ENCODE results near the gene PDZRN4.
"Not testable (repeated sequence)": the region's sequence is repeated elsewhere in the genome, so short reads cannot be mapped to it uniquely, and the experiment has no call there.

The PDZRN4 gene

DNA sequence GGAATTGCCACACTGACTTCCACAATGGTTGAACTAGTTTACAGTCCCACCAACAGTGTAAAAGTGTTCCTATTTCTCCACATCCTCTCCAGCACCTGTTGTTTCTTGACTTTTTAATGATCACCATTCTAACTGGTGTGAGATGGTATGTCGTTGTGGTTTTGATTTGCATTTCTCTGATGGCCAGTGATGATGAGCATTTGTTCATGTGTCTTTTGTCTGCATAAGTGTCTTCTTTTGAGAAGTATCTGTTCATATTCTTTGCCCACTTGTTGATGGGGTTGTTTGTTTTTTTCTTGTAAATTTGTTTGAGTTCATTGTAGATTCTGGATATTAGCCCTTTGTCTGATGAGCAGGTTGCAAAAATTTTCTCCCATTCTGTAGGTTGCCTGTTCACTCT is 8.6 kb upstream of the PDZRN4 start:
- H2AK5ac ChIP-seq (ENCODE audit: low read length); H4K8ac ChIP-seq (ENCODE audit: low read depth, low read length); H3K27ac ChIP-seq (ENCODE audit: low read depth, low read length); DNase-seq; H3K14ac ChIP-seq (ENCODE audit: low read length); H2AFZ ChIP-seq (ENCODE audit: insufficient read depth, low read length, poor library complexity); H4K12ac ChIP-seq (ENCODE audit: low read depth, low read length); H2BK5ac ChIP-seq (ENCODE audit: low read depth, low read length, poor library complexity); H3K79me1 ChIP-seq (ENCODE audit: low read length); H3K27me3 ChIP-seq (ENCODE audit: insufficient read depth, low read length); H3K79me2 ChIP-seq (ENCODE audit: control insufficient read depth, insufficient read depth, low read length, poor library complexity); H2BK12ac ChIP-seq (ENCODE audit: low read length); H4K91ac ChIP-seq (ENCODE audit: low read depth, low read length); H3K4me3 ChIP-seq (ENCODE audit: low read depth, low read length); H3K4me1 ChIP-seq (ENCODE audit: control insufficient read depth in 1 of 2, insufficient read depth in 2 of 2, low read length in 2 of 2); H3K23ac ChIP-seq (ENCODE audit: low read length); H3K9me3 ChIP-seq (ENCODE audit: insufficient read depth, low read depth, low read length); H3K4ac ChIP-seq (ENCODE audit: low read depth, low read length); H3K4me2 ChIP-seq (ENCODE audit: low read length); H3K9ac ChIP-seq (ENCODE audit: low read length); H3K18ac ChIP-seq (ENCODE audit: low read length); H3K36me3 ChIP-seq (ENCODE audit: control insufficient read depth in 1 of 2, insufficient read depth in 2 of 2, low read length in 2 of 2); H2BK120ac ChIP-seq (ENCODE audit: insufficient read depth, low read length, poor library complexity): not testable (repeated sequence)
- WGBS (ENCODE audit: extremely low coverage, insufficient coverage, insufficient read length), result no CpG with 5 or more reads among the region's 1 CpG

DNA sequence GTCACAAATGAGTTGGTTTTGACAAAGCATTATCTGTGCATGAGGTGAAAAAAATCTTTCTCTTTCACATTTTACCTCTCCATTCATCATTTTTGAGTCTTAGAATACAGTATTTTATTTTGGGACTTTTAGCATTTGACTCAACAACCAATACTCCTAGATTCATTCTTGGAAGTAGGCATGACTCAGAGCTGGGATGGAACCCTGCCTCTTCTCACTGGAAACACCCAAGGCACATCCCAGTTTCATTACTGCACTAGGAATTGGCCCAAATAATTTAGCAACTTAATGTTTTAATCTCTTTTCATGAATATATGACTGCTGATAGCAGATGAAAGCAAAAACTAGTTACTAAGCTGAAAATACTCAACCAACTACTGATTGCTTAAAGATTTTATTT is 3.3 kb upstream of the PDZRN4 start:
- no peak for DNase-seq
- H2BK12ac ChIP-seq (ENCODE audit: low read length), result no peak overlapping the region
- no peak overlapping the region for H3K27ac ChIP-seq (ENCODE audit: low read depth, low read length)
- no peaks in the 10 kb centered on the region for H3K79me2 ChIP-seq (ENCODE audit: control insufficient read depth, insufficient read depth, low read length, poor library complexity)
- H2AFZ ChIP-seq (ENCODE audit: insufficient read depth, low read length, poor library complexity), result no peak overlapping the region
- no peak overlapping the region for H2BK5ac ChIP-seq (ENCODE audit: low read depth, low read length, poor library complexity)
- no peaks in the 10 kb centered on the region for H3K36me3 ChIP-seq (ENCODE audit: control insufficient read depth in 1 of 2, insufficient read depth in 2 of 2, low read length in 2 of 2)
- H3K23ac ChIP-seq (ENCODE audit: low read length), result no peak overlapping the region
- no peak overlapping the region for H2BK120ac ChIP-seq (ENCODE audit: insufficient read depth, low read length, poor library complexity)
- H3K4ac ChIP-seq (ENCODE audit: low read depth, low read length), result no peak overlapping the region
- no peak overlapping the region for H4K12ac ChIP-seq (ENCODE audit: low read depth, low read length)
- no peak overlapping the region for H4K8ac ChIP-seq (ENCODE audit: low read depth, low read length)
- H4K91ac ChIP-seq (ENCODE audit: low read depth, low read length), result no peak overlapping the region
- H3K9ac ChIP-seq (ENCODE audit: low read length), result no peak overlapping the region
- H3K79me1 ChIP-seq (ENCODE audit: low read length), result no peaks in the 10 kb centered on the region
- H3K4me1 ChIP-seq (ENCODE audit: control insufficient read depth in 1 of 2, insufficient read depth in 2 of 2, low read length in 2 of 2), result peaks cover 6 to 13% of the 10 kb centered on the region in 2 experiments
- no peak overlapping the region for H3K4me3 ChIP-seq (ENCODE audit: low read depth, low read length)
- H3K9me3 ChIP-seq (ENCODE audit: insufficient read depth, low read depth, low read length), result peaks cover 2% of the 10 kb centered on the region
- H2AK5ac ChIP-seq (ENCODE audit: low read length), result no peak overlapping the region
- H3K14ac ChIP-seq (ENCODE audit: low read length), result no peak overlapping the region
- H3K18ac ChIP-seq (ENCODE audit: low read length), result no peak overlapping the region
- peaks cover 26% of the 10 kb centered on the region for H3K27me3 ChIP-seq (ENCODE audit: insufficient read depth, low read length)
- no peak overlapping the region for H3K4me2 ChIP-seq (ENCODE audit: low read length)

DNA sequence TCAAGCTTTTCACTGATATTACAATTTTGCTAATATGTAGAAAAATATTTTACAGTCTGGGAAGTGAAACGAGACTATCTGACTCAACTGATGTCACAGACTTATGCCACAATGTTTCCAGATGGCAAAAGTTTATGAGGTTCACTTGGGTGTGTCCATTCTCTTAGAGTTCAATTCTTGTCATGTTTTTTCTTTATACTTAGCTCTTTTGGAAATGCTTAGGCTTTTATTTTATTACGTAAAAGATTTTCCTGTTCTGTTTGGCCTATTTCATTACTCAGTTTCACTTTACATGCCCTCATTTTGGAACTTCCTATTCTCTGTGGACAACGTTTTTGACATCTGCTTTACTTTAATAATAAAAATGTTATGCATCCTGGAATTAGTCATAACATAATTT is 2.1 kb upstream of the PDZRN4 start:
- H3K23ac ChIP-seq (ENCODE audit: low read length), result no peak overlapping the region
- H3K27me3 ChIP-seq (ENCODE audit: insufficient read depth, low read length), result peaks cover 31% of the 10 kb centered on the region
- H3K18ac ChIP-seq (ENCODE audit: low read length), result no peak overlapping the region
- H3K79me2 ChIP-seq (ENCODE audit: control insufficient read depth, insufficient read depth, low read length, poor library complexity), result no peaks in the 10 kb centered on the region
- H3K14ac ChIP-seq (ENCODE audit: low read length), result no peak overlapping the region
- H4K12ac ChIP-seq (ENCODE audit: low read depth, low read length), result no peak overlapping the region
- WGBS (ENCODE audit: extremely low coverage, insufficient coverage, insufficient read length), result no CpG with 5 or more reads among the region's 3 CpGs
- H3K4ac ChIP-seq (ENCODE audit: low read depth, low read length), result no peak overlapping the region
- H2BK12ac ChIP-seq (ENCODE audit: low read length), result no peak overlapping the region
- H3K9me3 ChIP-seq (ENCODE audit: insufficient read depth, low read depth, low read length), result peaks cover 2% of the 10 kb centered on the region
- peak in 1 of 2 donors; percentile 2 for DNase-seq
- peaks cover 6 to 14% of the 10 kb centered on the region in 2 experiments for H3K4me1 ChIP-seq (ENCODE audit: control insufficient read depth in 1 of 2, insufficient read depth in 2 of 2, low read length in 2 of 2)
- no peaks in the 10 kb centered on the region for H3K36me3 ChIP-seq (ENCODE audit: control insufficient read depth in 1 of 2, insufficient read depth in 2 of 2, low read length in 2 of 2)
- no peak overlapping the region for H3K9ac ChIP-seq (ENCODE audit: low read length)
- H3K4me2 ChIP-seq (ENCODE audit: low read length), result no peak overlapping the region
- no peak overlapping the region for H2AFZ ChIP-seq (ENCODE audit: insufficient read depth, low read length, poor library complexity)
- H3K79me1 ChIP-seq (ENCODE audit: low read length), result no peaks in the 10 kb centered on the region
- H3K27ac ChIP-seq (ENCODE audit: low read depth, low read length), result no peak overlapping the region
- no peak overlapping the region for H4K91ac ChIP-seq (ENCODE audit: low read depth, low read length)
- no peak overlapping the region for H2AK5ac ChIP-seq (ENCODE audit: low read length)
- H4K8ac ChIP-seq (ENCODE audit: low read depth, low read length), result no peak overlapping the region
- H2BK120ac ChIP-seq (ENCODE audit: insufficient read depth, low read length, poor library complexity), result no peak overlapping the region
- H2BK5ac ChIP-seq (ENCODE audit: low read depth, low read length, poor library complexity), result no peak overlapping the region
- no peak overlapping the region for H3K4me3 ChIP-seq (ENCODE audit: low read depth, low read length)

DNA sequence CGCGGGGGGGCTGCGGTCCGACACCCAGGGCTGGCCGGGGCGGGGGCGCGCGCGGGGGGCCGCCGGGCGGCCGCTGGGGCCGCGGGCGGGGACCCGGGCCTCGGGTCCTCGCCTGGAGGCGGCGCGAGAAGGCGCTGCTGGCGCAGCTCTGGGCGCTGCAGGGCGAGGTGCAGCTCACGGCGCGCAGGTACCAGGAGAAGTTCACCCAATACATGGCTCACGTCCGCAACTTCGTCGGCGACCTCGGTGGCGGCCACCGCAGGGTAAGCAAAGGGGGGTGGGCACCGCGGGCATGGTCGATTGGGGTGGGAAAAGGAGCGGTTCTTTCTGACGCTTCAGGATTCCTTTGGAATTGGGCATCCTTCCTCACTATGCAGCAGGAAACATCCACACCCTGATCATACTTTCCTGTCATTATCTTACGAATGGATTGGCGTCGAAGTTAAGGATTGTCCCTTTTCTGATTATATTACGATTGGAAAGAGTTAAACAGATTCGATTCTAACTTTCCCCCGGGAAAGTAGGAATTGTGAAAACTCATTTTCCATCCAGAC is 798 bp downstream of the PDZRN4 start:
- H3K9ac ChIP-seq (ENCODE audit: low read length), result no peak overlapping the region
- H3K14ac ChIP-seq (ENCODE audit: low read length), result no peak overlapping the region
- no peaks in the 10 kb centered on the region for H3K79me2 ChIP-seq (ENCODE audit: control insufficient read depth, insufficient read depth, low read length, poor library complexity)

More for the DNA sequence above, 798 bp downstream of the PDZRN4 start:
- no peaks in the 10 kb centered on the region for H3K36me3 ChIP-seq (ENCODE audit: control insufficient read depth in 1 of 2, insufficient read depth in 2 of 2, low read length in 2 of 2)
- H3K4me3 ChIP-seq (ENCODE audit: low read depth, low read length), result peak overlapping the region; percentile 53
- H3K4me1 ChIP-seq (ENCODE audit: control insufficient read depth in 1 of 2, insufficient read depth in 2 of 2, low read length in 2 of 2), result peaks cover 6 to 14% of the 10 kb centered on the region in 2 experiments
- H3K27me3 ChIP-seq (ENCODE audit: insufficient read depth, low read length), result peaks cover 31% of the 10 kb centered on the region
- no peak overlapping the region for H3K27ac ChIP-seq (ENCODE audit: low read depth, low read length)
- peaks cover 2% of the 10 kb centered on the region for H3K9me3 ChIP-seq (ENCODE audit: insufficient read depth, low read depth, low read length)
- no peak overlapping the region for H3K18ac ChIP-seq (ENCODE audit: low read length)
- no peak overlapping the region for H4K8ac ChIP-seq (ENCODE audit: low read depth, low read length)
- no peaks in the 10 kb centered on the region for H3K79me1 ChIP-seq (ENCODE audit: low read length)
- no peak for DNase-seq
- no peak overlapping the region for H2AK5ac ChIP-seq (ENCODE audit: low read length)
- H2AFZ ChIP-seq (ENCODE audit: insufficient read depth, low read length, poor library complexity), result no peak overlapping the region
- H2BK5ac ChIP-seq (ENCODE audit: low read depth, low read length, poor library complexity), result no peak overlapping the region
- peak overlapping the region; percentile 92 for H3K4me2 ChIP-seq (ENCODE audit: low read length)
- no CpG with 5 or more reads among the region's 49 CpGs for WGBS (ENCODE audit: extremely low coverage, insufficient coverage, insufficient read length)
- H2BK12ac ChIP-seq (ENCODE audit: low read length), result no peak overlapping the region
- no peak overlapping the region for H3K23ac ChIP-seq (ENCODE audit: low read length)
- no peak overlapping the region for H2BK120ac ChIP-seq (ENCODE audit: insufficient read depth, low read length, poor library complexity)
- H4K91ac ChIP-seq (ENCODE audit: low read depth, low read length), result no peak overlapping the region
- no peak overlapping the region for H4K12ac ChIP-seq (ENCODE audit: low read depth, low read length)
- no peak overlapping the region for H3K4ac ChIP-seq (ENCODE audit: low read depth, low read length)

Measured in trophoblast cell (in vitro differentiated cells and primary cell).